HAP-1 (cell line): ENCODE data around the gene SHBG.

Experiments used
- DNase-seq, 2 experiments: peaks; one replicate each; pipeline ENCODE4 v3.0.0-alpha.2; 2016 to 2020; ENCODE audit warnings: low spot score in 2 of 2
- H3K27me3 ChIP-seq: fragments of 250-450 bp; sonication (Bioruptor Pico); 2 replicates; pipeline ENCODE4 v1.5.1; 2020; ENCODE audit warnings: low read depth, mild to moderate bottlenecking, moderate library complexity
- H3K36me3 ChIP-seq: fragments of 250-450 bp; sonication (Bioruptor Pico); replicated peaks from 2 replicates; pipeline ENCODE4 v1.5.1; 2020; ENCODE audit warnings: mild to moderate bottlenecking
- H3K4me1 ChIP-seq: fragments of 250-450 bp; sonication (Bioruptor Pico); 2 replicates; pipeline ENCODE4 v1.5.1; 2020; ENCODE audit warnings: mild to moderate bottlenecking
- H3K4me3 ChIP-seq: fragments of 250-450 bp; sonication (Bioruptor Pico); 2 replicates; pipeline ENCODE4 v1.5.1; 2020; ENCODE audit warnings: mild to moderate bottlenecking, moderate library complexity
- H3K9me3 ChIP-seq: fragments of 250-450 bp; sonication (Bioruptor Pico); 2 replicates; pipeline ENCODE4 v1.5.1; 2020; ENCODE audit warnings: mild to moderate bottlenecking, moderate library complexity
- in situ Hi-C: fragments of 300-500 bp; cut with MboI; formaldehyde crosslinking; loops from 3 replicates; pipeline ENCODE4 v1.14.3; 2020; ENCODE audit warnings: low sequenced_read_pairs, inconsistent platforms, mixed read lengths

SHBG gene

DNA sequence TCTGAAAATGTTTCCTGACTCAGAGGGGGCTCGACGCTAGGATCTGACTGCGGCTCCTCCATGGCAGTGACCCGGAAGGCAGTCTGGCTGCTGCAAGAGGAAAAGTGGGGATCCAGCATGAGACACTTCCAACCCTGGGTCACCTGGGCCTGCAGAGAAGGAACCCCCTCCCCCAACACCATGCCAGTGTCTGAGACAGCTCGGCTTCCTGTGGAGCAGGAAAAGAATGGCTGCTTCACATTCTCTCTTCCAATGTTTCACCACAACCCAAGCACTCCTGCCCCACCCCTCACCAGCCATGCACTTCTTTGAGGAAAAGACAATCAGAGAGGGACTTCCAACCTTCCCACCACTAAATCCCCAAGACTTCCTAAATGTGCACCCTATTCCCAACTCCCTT, 46.6 kb downstream of the SHBG start:
- Histone ChIP-seq H3K27me3 (no peaks in the 10 kb centered on the region), H3K9me3 (peaks cover 6% of the 10 kb centered on the region; the same call in 1 of the 2 replicates), H3K4me1 (peaks cover 9% of the 10 kb centered on the region), H3K4me3 (no peak overlapping the region), H3K36me3 (peaks cover 43% of the 10 kb centered on the region)
- in situ Hi-C loops: no loop called here
- DNase-seq: no peak

DNA sequence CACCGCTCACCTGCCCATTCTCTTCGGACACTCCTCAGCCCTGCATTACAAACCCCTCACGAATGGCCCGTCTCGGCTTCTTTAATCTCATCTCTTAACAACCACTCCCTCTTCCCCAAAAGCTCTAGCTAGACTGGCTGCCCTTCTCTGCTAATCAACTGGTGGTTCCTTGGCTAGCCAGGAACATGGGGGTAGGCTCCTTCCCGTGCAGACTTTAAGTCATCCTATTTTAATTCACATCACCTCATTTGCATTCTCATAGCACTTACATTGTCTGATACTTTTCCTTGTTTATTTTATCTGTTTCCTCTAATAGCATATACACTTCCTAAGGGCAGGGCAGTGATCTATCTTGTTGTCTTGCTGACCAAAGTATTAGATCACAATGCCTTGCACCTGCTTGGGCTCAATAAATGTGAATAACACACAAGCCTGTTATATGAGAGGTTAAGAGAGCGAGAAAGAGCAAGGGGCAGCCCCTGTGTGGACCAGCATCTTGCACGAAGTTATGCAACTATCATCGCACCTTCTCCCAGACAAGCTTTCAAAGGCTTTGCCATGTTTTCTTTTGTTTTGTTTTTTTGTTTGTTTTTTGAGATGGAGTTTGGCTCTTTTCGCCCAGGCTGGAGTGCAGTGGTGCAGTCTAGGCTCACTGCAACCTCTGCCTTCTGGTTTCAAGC, 47.6 kb downstream of the SHBG start:
- H3K9me3 ChIP-seq: peaks cover 6% of the 10 kb centered on the region; the same call in 1 of the 2 replicates
- peaks cover 33% of the 10 kb centered on the region for H3K36me3 ChIP-seq
- no peak overlapping the region for H3K4me3 ChIP-seq
- in situ Hi-C loops: no loop called here
- peak; percentile 18 to 38 for DNase-seq
- H3K27me3 ChIP-seq: no peaks in the 10 kb centered on the region
- H3K4me1 ChIP-seq: peaks cover 9% of the 10 kb centered on the region
